GM18508 (cell line): ENCODE results near the gene RALY.
A peak's percentile ranks its signal among the peaks of the same experiment; 100 is the strongest.

Experiments
- ATAC-seq: cut with Tn5 transposase; IDR thresholded peaks from one replicate; pipeline ENCODE4 v1.9.1; 2021; ENCODE audit warnings: moderate number of reproducible peaks; ENCODE audit not compliant: insufficient read depth, unreplicated experiment

Gene RALY

GRCh38 chr20:33993576-33994221 lies at the start of gene RALY:
TSS of gene RALY (plus strand) at chr20:33993911. CDS start at chr20:34072075, 78,164 bp downstream.
- peak; percentile 18 for ATAC-seq

GRCh38 chr20:33944914-33945313 lies 48.8 kb upstream of the RALY start:
- ATAC-seq, result no peak

DNA sequence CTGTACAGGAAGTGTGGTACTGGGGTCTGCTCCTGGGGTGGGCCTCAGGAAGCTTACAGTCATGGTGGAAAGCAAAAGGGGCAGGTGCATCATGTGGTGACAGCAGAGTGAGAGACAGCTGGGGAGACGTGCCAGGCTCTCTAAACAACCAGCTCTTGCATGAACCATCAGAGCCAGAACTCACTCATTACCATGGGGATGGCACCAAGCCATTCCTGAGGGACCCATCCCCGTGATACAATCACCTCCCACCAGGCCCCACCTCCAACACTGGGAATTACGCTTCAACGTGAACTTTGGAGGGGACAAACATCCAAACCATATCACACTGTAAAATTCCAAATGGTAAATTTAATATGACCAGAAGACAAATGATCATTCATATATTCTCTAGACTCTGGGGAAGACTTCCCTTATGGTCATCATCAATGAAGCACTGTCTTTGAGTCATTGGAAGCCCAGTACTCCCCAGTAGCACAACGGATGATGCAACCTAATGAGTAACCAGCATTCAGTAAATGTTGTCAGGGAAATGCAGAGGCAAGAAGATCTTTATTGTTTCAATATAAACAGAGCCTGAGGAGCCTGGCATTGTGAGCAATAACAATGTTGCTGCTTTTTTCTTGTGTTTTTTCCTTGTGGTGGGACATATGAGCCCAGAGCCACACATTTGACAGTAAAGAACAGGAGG lies 48.2 kb upstream of the RALY start:
- no peak for ATAC-seq

DNA sequence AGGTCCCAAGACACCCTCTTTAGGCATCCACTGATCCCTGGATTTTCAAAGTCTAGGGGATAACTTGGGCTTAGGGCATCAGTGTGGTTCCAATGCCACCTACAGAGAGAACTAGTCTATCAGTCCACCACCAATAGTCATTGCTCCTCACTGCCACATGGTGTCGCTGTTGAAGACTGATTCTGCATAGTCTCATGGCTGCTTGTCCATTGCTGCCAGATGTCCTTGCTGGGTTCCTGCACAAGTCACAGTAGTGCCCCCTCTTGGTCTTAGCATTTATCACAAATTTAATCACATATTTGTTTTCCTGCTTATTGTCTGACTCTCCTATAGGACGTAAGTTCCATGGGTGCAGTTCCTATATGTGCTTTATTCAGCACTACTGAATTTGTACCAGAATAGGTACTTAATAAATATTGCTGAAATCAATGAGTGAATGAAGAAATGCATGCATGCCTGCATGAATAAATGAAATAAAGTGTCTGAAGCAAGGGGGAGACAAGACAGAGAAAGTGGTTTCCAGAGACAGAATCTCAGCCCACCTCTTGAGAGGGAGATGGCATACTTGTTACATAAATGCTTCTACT lies 45.9 kb upstream of the RALY start:
- ATAC-seq, result no peak

DNA sequence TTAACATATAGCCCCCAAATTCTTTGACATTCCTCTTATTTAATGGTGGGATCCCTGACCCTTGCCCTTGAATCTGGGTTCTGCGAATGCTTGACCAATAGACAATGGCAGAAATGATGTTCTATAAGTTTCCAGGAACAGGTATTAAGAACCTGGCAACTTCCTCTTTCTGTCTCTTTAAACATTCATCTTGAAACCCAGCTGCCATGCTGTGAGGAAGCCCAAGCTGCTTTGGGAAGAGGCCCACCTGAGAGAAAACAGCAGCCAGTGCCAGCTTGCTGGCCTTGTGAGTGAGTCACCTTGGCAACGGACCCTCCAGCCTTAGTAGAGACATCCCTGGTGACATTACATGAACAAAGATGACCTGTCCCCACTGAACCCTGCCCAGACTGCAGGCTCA lies 45.2 kb upstream of the RALY start:
- ATAC-seq, result no peak

DNA sequence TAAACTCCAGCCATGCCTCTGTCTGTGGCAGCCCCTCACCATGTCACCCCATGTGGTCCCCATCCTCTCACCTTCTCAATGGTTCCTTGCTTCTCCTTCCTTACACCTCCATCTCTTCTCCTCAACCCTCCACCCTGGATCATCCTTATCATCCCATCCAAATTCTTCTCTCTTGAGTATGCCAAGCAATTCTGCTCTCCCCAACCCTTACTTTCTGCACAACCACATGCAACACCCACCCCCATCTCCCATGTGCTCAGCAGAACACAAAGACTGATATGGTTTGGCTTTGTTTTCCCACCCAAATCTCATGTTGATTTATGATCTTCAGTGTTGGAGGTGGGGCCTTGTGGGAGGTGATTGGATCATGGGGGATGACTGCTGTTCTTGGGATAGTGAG lies 42.5 kb upstream of the RALY start:
- ATAC-seq, result no peak

GRCh38 chr20:33954504-33954903 lies 39.2 kb upstream of the RALY start:
- no peak for ATAC-seq

GRCh38 chr20:33963751-33964150 lies 30.0 kb upstream of the RALY start:
- no peak for ATAC-seq

DNA sequence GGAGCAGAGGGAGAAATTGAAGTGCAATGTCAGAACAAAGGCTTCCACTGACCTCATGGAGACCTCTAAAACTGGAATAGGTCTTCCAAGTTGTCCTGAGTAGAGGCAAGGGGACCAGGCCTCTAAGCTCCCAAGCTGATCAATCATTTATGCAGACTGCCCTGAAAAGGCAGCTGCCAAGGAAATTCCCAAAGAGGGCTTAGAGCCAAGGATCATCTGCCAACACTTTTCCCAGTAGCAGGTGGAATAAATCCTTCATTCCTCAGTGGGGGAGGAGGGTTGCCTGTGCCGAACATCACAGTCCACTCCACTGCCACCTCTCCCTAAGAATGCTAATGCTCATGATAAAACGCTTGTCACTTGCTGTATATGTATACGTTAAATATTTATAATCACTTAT lies 29.3 kb upstream of the RALY start:
- ATAC-seq, result no peak

- ATAC-seq, result no peak
Observed at GRCh38 chr20:33967126-33967525, 26.6 kb upstream of the RALY start.

DNA sequence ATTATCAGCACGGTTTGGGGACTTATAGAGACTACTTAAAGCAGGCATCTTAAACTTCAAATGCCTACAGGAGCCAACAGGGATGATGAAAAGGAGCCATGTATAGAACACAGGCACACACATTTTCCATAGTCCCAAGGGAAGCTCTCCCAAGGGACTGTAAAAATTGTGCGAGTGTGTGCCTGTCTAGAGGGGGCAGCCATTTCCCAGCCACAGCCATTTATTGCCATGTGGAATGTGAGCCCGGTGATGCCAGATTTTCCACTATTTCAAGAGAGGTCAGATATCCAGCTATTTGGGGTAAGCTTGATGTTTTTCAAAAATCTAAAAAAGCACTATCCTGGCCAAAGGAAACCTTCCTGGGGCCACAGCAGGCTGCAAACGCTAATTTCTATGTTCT lies 24.1 kb upstream of the RALY start:
- ATAC-seq, result no peak

DNA sequence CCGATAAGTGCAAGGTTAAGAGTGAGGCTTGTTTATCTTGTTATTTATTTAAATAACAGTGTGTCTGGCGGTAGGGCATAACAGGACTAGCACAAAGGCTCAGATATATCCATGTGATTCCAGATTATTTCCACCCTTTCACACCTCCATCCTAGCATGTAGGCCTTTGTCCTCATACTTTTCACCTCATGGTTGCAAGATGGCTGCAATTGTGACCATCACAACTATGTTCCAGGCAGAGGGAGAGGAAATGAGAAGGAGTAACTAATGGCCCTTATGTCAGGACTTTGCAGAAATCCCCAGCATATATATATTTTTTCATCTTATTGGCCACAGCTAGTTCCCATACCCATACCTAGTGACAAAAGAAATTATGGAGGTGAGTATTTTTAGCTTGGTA lies 23.5 kb upstream of the RALY start:
- no peak for ATAC-seq

DNA sequence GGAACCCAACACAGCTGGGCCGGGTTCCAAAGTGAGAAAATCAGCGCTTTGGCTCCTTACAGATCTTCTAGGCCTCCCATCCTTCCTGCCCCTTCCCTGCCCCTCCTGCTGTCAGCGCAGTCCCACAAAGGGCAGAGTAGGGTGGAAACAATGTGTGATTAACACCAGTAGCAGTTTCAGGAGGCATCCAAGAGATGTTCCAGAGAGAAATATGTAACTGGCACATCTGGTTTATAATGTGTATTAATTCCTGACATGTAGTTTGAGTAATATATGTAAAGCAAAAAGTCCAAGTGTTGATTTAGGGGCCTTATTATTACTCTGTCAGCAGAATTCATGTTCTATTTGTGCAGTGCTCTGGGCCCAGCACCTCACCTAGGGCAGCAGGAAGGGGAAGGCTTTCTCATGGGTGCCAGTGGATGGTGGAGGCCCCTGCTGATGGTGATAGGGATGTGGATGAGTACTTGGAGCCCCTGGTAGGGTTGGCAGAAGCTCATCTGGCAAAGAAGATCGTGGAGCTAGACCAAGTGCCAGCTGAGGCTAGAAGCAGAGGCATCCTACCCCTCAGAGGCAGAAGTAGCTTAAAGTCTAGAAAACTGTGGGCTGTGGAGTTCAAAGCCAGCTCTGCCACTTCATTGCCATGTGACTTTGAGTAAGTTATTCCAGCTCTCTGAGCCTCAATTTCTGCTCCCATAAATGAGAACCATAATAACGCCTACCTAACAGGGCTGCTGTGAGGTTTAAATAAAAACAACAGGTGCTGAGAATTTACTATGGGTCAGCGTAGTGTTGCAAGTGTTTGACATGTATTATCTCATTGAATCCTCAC lies 22.4 kb upstream of the RALY start:
- ATAC-seq, result no peak

- no peak for ATAC-seq
Observed at GRCh38 chr20:33976959-33977358, 16.8 kb upstream of the RALY start.

DNA sequence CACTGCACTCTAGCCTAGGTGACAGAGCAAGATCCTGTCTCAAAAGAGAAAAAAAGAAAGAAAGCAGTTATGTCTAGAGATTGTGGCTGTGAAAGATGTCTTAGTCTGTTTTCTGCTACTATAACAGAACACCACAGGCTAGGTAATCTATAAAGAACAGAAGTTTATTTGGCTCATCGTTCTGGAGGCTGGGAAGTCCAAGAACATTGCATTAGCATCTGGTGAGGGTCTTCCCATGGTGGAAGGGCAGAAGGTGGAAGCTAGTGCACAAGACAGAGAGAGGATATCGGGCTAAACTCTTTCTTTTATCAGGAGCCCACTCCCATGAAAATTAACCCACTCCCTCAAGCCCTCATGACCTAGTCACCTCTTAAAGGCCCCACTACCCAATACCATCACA lies 16.2 kb upstream of the RALY start:
- no peak for ATAC-seq

GRCh38 chr20:33979094-33979493 lies 14.6 kb upstream of the RALY start:
- ATAC-seq, result no peak

GRCh38 chr20:33981347-33981746 lies 12.4 kb upstream of the RALY start:
- ATAC-seq, result no peak

DNA sequence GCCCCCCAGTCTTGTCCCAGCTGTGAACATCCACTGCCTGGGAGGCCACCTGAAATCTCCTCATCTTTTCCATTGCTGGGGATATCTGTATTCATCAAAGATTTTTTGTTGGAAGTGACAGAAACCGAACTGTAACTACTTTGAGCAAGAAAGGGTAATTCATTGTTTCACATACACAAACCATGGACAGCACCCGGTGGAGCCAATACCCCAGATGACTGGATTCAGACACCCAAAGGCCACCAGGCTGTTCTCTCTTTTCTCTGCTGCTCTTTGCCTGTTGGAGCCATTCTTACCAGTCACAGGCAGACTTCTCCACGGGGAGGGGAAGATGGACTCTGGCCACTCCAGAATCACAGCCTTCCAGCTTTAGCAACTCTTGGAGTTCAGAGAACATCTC lies 11.7 kb upstream of the RALY start:
- no peak for ATAC-seq

GRCh38 chr20:33983371-33983770 lies 10.3 kb upstream of the RALY start:
- no peak for ATAC-seq

DNA sequence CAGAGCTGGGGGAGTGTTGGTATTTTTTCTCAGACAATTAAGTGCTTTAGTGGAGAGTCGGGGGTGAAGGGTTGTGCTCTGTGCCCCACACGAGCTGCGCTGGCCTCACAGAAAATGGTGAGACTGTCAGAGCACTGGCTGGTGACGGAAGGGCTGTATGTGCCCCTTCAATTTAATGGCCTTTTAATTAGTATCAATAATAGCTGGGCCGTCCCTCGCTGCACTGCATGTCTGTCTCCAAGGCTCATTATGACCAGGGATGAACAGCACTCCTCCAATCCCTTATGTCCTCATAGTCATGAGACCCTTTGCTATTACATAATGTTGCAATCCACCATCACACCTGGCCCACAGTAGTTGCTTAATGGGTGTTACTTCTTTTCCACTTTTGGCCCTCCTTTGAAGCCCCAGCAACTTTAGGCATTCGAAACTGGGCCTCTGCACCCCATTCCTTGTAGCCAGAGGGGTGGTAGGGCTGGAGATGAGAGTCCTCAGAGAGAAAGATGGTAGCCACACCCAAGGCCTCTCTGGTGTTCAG lies 9.5 kb upstream of the RALY start:
- ATAC-seq, result no peak

DNA sequence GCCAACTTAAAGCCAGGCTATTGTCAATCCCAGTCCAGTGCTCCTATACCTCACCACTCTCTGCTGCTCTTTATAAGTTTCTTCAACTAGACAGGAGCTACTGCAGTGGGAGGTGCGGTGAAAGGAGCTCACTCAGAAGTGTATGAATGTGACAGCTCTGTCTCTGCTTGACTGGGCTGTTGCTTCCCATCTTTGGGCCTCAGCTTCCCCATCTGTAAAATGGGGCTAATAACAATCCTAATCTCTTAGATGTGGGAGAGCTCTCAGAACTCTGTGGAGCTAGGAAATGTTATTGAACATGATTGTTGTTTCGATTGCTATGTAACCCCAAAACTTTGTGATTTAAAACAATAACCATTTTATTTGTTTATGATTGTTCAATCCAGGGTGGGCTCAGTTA lies 8.4 kb upstream of the RALY start:
- no peak for ATAC-seq
